ENCODE measurements around the gene STX1A.

- TF ChIP-seq ZNF567 (CRISPR knock-in tag; IDR thresholded peaks at IDR 0.05; ENCODE audit: borderline replicate concordance) = no peak
- no peak for TF ChIP-seq CTCF (CRISPR knock-in tag; IDR thresholded peaks at IDR 0.05)
- TF ChIP-seq POLR2A (IDR thresholded peaks at IDR 0.05; ENCODE audit: insufficient read depth in 1 of 2, low read depth in 2 of 2, low read length in 2 of 2) = no peak
- TF ChIP-seq ZFAT (CRISPR knock-in tag; conservative IDR thresholded peaks at IDR 0.05) = no peak
- no peak for TF ChIP-seq KDM1A (CRISPR knock-in tag; IDR thresholded peaks at IDR 0.05)
- no peak for TF ChIP-seq ETV6 (CRISPR knock-in tag; conservative IDR thresholded peaks at IDR 0.05)
Observed at GRCh38 chr7:73723813-73724212, 4.3 kb upstream of the STX1A start.
